GM12878 (cell line): ENCODE results near the gene EIF4EBP2. TPM values are rescaled to one million over a fixed set of nuclear protein-coding genes. Genes with fewer than 3 reads are reported as not detected.

Experiments used
- ATF7 ChIP-seq: fragments of 450-650 bp; IDR thresholded peaks from 2 replicates; pipeline ENCODE4 v1.6.1; 2016; ENCODE audit warnings: low read depth, mild to moderate bottlenecking
- FOS ChIP-seq: IDR thresholded peaks from 3 replicates; pipeline ENCODE4 v1.6.1; 2011; ENCODE audit warnings: borderline replicate concordance; ENCODE audit not compliant: insufficient read length; ENCODE audit errors: extremely low read depth
- IKZF2 ChIP-seq, 2 experiments: fragments of 450-650 bp; IDR thresholded peaks; 2 replicates each; pipeline ENCODE4 v1.6.1; 2017; ENCODE audit warnings: mild to moderate bottlenecking in 2 of 2, moderate library complexity in 2 of 2
- NFYA ChIP-seq: IDR thresholded peaks from 2 replicates; pipeline ENCODE4 v1.6.1; 2011; ENCODE audit warnings: low read depth, mild to moderate bottlenecking, low read length, improper control_type of control experiment, borderline replicate concordance
- SMC3 ChIP-seq: IDR thresholded peaks from 2 replicates; pipeline ENCODE4 v1.6.1; 2011; ENCODE audit warnings: low read length, improper control_type of control experiment, borderline replicate concordance
- SRF ChIP-seq, 2 experiments: IDR thresholded peaks; 2 replicates each; pipeline ENCODE4 v1.6.1; 2011; ENCODE audit warnings: low read depth in 2 of 2, low read length in 2 of 2, mild to moderate bottlenecking in 1 of 2, moderate library complexity in 1 of 2
- TCF12 ChIP-seq: IDR thresholded peaks from 2 replicates; pipeline ENCODE4 v1.6.1; 2011; ENCODE audit warnings: low read depth, mild to moderate bottlenecking, low read length
- polyA plus RNA-seq, 11 experiments: library from polyadenylated mRNA; depleted of rRNA in 4 of 11; unstranded in 6 of 11; stranded (reverse) in 5 of 11; fragments of >200 nt; fragmentation: Nextera tagmentation in 4 of 11; fragmentation: Illumina TruSeq in 1 of 11; extraction: Ambion mirVana in 4 of 11; extraction: Trizol in 1 of 11; gene quantifications; 1 replicate in 1 of 11; 2 replicates in 10 of 11; pipeline versions ENCODE4 v1.2.1 to v1.2.3, GENCODE V29; 2011 to 2016; ENCODE audit warnings: inconsistent platforms in 2 of 11, missing spikeins in 2 of 11, low read depth in 1 of 11
- total RNA-seq, 4 experiments: library from RNA; depleted of rRNA in 3 of 4; stranded (reverse); fragments of >200 nt in 3 of 4; fragmentation: Illumina TruSeq in 1 of 4; extraction: Trizol in 1 of 4; gene quantifications; 2 replicates each; pipeline versions ENCODE4 v1.2.1 to v1.2.3, GENCODE V29; 2013 to 2021
- TF ChIP-seq, protein P1 (sequence below): fragments of 150-350 bp; IDR thresholded peaks from 2 replicates; pipeline ENCODE4 v1.6.1; 2014; ENCODE audit warnings: mild to moderate bottlenecking, low read depth, low read length
- TF ChIP-seq, protein P2 (sequence below): IDR thresholded peaks from 2 replicates; pipeline ENCODE4 v1.6.1; 2011; ENCODE audit warnings: borderline replicate concordance, low read depth, mild to moderate bottlenecking, moderate library complexity, low read length; ENCODE audit not compliant: insufficient read depth, poor library complexity, severe bottlenecking
- TF ChIP-seq, protein P3 (sequence below): fragments of 450-650 bp; IDR thresholded peaks from 2 replicates; pipeline ENCODE4 v1.6.1; 2014; ENCODE audit warnings: mild to moderate bottlenecking
- TF ChIP-seq, protein P4 (sequence below): IDR thresholded peaks from 2 replicates; pipeline ENCODE4 v1.6.1; 2012; ENCODE audit warnings: improper control_type of control experiment, low read depth, low read length; ENCODE audit not compliant: insufficient replicate concordance

The EIF4EBP2 gene
- total and polyA plus RNA-seq, 10 of the 15 experiments (the other 5 are each of a cell fraction or from before 2014, with no cell fraction given): 14.4 to 51.3 (median 28.9) TPM

DNA sequence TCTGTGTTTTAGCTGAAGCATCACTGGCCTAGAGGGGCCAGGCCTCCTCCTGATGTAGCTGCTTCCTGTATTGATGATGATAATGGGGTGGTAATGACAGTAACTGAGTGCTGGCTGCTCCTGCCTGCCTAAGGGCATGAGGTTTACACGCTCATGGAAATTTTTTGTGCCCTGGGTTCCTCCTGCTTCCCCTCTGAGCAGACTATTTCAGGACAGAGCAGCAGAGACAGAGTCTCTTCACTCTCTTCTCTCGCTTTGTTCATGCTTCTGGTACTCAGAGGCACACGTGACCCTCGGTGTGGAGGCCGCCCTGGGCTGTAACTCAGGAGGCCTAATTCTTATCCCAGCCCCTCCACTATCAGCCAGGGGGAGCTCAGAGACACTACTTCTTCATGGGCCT, 49.4 kb upstream of the EIF4EBP2 start (continued):
- TF ChIP-seq TCF12: 0 out of 2 replicates have a peak, but pooled peaks have one; percentile 4
- TF ChIP-seq, protein P1, sequence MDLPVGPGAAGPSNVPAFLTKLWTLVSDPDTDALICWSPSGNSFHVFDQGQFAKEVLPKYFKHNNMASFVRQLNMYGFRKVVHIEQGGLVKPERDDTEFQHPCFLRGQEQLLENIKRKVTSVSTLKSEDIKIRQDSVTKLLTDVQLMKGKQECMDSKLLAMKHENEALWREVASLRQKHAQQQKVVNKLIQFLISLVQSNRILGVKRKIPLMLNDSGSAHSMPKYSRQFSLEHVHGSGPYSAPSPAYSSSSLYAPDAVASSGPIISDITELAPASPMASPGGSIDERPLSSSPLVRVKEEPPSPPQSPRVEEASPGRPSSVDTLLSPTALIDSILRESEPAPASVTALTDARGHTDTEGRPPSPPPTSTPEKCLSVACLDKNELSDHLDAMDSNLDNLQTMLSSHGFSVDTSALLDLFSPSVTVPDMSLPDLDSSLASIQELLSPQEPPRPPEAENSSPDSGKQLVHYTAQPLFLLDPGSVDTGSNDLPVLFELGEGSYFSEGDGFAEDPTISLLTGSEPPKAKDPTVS: no peak
- TF ChIP-seq SMC3: no peak
- no peak for TF ChIP-seq FOS
- no peak for TF ChIP-seq NFYA
- TF ChIP-seq, protein P2, sequence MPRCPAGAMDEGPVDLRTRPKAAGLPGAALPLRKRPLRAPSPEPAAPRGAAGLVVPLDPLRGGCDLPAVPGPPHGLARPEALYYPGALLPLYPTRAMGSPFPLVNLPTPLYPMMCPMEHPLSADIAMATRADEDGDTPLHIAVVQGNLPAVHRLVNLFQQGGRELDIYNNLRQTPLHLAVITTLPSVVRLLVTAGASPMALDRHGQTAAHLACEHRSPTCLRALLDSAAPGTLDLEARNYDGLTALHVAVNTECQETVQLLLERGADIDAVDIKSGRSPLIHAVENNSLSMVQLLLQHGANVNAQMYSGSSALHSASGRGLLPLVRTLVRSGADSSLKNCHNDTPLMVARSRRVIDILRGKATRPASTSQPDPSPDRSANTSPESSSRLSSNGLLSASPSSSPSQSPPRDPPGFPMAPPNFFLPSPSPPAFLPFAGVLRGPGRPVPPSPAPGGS: no peak
- TF ChIP-seq, protein P3, sequence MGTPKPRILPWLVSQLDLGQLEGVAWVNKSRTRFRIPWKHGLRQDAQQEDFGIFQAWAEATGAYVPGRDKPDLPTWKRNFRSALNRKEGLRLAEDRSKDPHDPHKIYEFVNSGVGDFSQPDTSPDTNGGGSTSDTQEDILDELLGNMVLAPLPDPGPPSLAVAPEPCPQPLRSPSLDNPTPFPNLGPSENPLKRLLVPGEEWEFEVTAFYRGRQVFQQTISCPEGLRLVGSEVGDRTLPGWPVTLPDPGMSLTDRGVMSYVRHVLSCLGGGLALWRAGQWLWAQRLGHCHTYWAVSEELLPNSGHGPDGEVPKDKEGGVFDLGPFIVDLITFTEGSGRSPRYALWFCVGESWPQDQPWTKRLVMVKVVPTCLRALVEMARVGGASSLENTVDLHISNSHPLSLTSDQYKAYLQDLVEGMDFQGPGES: no peak
- no peak for TF ChIP-seq ATF7
- TF ChIP-seq IKZF2 (IDR thresholded peaks at IDR 0.05): no peak
- TF ChIP-seq SRF (IDR thresholded peaks at IDR 0.05; ENCODE audit: low read depth in 2 of 2, low read length in 2 of 2): no peak
- TF ChIP-seq, protein P4, sequence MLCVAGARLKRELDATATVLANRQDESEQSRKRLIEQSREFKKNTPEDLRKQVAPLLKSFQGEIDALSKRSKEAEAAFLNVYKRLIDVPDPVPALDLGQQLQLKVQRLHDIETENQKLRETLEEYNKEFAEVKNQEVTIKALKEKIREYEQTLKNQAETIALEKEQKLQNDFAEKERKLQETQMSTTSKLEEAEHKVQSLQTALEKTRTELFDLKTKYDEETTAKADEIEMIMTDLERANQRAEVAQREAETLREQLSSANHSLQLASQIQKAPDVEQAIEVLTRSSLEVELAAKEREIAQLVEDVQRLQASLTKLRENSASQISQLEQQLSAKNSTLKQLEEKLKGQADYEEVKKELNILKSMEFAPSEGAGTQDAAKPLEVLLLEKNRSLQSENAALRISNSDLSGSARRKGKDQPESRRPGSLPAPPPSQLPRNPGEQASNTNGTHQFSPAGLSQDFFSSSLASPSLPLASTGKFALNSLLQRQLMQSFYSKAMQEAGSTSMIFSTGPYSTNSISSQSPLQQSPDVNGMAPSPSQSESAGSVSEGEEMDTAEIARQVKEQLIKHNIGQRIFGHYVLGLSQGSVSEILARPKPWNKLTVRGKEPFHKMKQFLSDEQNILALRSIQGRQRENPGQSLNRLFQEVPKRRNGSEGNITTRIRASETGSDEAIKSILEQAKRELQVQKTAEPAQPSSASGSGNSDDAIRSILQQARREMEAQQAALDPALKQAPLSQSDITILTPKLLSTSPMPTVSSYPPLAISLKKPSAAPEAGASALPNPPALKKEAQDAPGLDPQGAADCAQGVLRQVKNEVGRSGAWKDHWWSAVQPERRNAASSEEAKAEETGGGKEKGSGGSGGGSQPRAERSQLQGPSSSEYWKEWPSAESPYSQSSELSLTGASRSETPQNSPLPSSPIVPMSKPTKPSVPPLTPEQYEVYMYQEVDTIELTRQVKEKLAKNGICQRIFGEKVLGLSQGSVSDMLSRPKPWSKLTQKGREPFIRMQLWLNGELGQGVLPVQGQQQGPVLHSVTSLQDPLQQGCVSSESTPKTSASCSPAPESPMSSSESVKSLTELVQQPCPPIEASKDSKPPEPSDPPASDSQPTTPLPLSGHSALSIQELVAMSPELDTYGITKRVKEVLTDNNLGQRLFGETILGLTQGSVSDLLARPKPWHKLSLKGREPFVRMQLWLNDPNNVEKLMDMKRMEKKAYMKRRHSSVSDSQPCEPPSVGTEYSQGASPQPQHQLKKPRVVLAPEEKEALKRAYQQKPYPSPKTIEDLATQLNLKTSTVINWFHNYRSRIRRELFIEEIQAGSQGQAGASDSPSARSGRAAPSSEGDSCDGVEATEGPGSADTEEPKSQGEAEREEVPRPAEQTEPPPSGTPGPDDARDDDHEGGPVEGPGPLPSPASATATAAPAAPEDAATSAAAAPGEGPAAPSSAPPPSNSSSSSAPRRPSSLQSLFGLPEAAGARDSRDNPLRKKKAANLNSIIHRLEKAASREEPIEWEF: no peak
- TF ChIP-seq, all 136 proteins: peak for 9
